H4 (cell line): Measurements from ENCODE around the gene CPED1. TPM values are rescaled to one million over a fixed set of nuclear protein-coding genes. Genes with fewer than 3 reads are reported as not detected.

Experiments
- DNase-seq: peaks from one replicate; pipeline ENCODE4 v3.0.0-alpha.2; 2015; ENCODE audit warnings: low spot score
- total RNA-seq: library from RNA; depleted of rRNA; stranded (reverse); fragments of >200 nt; shearing (Covaris generic); gene quantifications from 2 replicates; pipeline ENCODE4 v1.2.3, GENCODE V29; 2014

Gene CPED1
- total RNA-seq, 1 experiment from 2014 or later, result 26.5 TPM

DNA sequence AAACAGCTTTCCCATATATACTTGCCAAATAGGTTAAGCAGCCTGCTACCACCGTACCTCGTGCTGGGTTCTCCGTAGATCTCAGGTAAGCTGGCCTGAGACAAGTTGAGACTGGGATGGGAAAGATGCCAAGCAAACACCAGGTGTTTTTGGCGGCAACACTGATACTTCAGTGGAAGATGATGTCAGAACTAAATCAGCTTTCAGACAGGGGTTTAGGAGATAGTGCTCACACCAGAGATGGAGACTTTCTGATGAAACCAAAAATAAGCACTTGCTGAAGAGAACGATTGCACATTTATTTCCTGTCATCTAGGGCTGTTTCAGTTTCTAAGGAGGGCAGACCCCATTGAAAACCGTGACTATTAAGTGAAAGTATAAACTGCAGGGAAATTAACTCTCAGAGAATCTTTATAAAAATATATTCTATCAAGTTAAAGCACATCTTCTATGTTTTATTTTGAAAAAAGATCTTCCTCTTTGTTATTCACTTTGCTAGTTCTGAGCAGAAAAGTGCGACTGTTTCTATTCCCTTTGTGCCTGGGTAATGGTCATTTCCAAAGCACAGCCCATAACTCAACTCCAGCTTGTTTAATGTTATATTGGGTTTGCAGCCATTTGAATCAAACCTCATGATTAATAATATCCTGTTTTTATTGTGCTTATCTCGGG lies 149.9 kb downstream of the CPED1 start:
- no peak for DNase-seq

DNA sequence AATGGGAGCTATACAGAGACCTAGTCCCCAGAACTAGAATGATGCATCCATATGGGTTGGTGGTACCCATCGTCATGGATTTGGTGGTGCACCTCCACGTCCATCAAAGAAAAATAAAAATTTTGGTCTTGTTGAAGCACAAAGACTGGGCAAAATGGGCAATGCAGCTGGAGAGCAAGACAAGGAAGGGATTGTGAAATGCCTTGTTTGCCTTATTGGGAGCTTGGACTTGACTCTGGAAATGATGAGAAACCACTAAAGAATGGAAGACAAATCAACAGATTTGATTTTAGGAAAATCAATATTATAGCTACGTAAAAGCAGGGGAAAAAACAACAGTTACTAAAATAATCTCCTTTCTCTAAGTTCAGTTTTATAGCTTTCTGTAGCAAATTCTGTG lies 150.9 kb downstream of the CPED1 start:
- no peak for DNase-seq

DNA sequence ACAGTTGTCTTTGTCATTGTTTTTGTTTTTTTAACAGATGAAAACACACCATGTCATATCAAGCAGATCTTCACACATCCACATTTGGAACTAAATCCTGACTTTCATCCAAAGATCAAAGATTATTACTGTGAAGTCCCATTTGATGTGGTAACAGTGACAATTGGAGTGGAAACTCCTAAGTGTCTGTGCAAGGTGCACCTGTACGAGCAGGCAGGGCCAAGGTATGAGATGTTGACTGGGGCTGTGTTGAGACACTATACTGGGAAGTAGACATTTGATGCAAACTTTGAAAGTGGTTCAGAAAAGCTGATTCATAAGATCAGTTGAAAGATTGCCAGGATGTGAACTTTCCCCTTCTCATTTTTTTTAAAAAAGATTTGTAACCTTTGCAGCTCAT lies 152.3 kb downstream of the CPED1 start:
- DNase-seq, result no peak

DNA sequence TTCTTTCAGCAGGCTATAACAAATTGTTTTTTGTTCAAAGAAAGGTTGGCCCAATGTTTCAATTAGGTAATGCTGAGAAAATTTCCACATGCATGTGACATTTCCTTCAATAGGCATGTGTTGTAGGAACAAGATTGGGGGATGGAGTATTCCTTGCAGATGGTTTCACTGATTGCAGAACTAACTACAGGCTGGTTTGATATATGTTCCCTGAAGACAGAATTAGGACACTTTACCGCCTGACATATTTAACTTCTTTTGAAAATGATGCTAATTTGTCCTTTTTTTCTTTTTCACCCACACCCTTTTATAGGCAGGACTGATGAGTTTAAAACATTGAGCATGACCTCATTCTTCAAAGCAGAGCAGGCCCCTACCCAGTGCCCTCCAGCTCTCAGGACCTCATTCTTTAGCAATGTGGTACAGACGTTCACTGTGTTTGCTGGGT lies 163.3 kb downstream of the CPED1 start:
- DNase-seq, result no peak

DNA sequence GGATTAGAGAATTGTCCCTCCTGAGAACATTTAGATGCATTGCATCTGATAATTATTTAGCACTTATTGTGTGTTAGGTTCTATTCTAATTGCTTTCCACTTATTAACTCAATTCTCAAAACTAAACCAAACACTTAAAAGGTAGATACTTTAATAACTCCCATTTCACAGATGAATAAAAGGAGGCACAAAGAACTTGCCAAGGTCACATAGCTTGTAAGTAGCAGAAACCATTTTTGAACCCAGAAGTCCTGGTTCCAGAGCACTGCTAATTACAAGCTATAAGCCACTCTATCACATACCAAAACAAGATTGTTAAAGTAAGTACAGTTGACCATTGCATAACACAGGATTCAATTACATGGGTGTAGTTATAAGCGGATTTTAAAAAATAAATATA lies 164.9 kb downstream of the CPED1 start:
- no peak for DNase-seq

DNA sequence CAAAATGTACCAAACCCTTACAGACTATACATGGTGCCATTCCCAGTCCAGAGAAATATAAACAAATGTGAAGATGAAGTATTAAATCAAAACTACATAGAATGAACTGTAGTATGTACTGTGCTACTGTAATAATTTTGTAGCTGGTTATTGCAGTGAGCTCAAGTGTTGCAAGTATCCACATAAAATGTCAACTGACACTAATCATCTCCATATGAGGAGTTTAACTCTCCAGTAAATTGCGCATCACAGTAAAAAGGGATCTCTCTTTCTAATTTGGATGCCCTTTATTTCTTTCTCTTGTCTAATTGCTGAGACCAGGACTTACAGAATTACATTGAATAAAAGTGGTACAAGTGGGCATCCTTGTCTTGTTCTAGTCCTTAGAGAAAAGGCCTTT lies 165.5 kb downstream of the CPED1 start:
- no peak for DNase-seq

DNA sequence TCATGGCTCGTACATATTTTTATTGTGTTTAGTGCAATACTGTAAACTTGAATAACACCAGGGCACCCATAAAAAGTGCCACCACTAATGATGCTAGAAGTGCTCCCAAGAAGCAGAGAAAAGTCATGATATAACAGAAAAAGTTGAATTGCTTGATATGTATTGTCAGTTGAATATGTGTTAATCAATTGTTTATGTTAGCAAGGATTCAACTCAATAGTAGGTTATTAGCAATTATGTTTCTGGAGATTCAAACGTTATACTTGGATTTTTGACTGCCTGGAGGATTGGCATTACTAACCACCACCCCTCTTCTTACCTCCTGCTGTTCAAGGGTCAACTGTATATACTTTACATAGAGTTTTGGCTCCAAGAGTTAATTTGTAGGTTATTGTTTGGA lies 168.3 kb downstream of the CPED1 start:
- no peak for DNase-seq

DNA sequence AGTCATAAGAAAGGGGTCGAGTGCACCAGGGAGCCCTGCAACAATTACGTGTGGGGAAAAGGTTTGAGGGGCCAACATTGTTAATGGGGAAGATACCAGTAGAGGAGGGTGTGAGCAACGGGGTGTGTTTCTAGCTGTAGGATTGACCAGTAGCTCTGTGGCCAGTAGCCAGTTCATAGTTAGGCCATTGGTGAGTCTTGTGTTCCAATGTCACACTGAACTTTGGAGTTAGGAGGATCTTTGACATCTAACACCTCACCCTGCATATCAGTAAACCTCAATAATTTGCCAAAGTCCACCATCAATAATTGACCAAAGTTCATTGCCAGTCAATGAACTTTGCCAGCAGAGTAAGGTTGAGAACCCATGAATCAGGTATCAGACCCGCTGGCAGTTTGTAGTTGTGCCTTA lies 168.8 kb downstream of the CPED1 start:
- DNase-seq, result no peak

DNA sequence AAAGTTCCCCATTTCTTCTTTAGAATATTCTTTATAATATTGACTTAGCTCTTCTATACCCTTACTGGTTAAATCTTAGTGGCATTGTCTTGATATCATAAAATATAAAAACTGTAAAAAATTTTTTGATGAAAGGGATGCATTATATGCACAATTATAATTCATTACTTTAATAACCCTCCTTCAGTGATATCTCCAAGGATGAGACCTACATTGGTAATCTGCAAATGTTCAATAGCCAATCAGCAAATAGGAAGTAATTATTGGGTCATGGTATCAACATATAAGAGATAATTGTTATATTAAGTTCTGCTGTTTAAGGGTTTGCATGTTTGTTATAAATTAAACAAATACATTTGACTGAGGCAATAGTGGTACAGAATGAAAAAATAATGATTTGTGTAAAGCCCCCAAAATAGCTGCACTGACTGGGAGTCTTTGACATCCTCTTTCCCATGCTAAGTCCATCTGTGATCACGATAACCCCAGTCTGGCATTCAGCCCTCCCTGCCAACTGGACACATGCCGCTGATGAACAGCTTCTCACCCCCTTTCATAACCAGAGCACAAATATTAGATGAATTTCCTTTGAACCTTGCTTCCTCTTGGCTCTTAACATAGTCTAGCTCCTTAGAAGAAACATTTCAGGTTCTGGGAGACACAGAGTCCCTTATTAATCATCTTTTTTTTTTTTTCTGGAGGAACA lies 169.5 kb downstream of the CPED1 start:
- no peak for DNase-seq

DNA sequence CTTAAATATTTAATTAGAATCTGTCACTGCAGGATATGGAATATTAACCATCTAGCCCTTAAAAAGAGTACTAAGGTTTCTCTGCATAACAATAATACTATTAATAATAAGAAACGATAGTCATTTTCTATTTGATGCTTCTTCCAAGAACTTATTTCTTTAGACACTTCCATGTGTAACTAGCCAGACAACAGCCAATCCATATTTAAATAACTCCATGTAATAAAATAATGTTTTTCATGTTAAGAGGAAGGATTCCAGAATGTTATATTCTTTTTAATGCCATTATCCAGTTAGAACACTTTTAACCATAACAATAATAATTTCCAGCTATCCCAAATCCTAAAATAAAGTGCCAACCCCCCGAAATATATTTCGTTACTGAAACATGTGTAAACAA lies 170.2 kb downstream of the CPED1 start:
- no peak for DNase-seq

DNA sequence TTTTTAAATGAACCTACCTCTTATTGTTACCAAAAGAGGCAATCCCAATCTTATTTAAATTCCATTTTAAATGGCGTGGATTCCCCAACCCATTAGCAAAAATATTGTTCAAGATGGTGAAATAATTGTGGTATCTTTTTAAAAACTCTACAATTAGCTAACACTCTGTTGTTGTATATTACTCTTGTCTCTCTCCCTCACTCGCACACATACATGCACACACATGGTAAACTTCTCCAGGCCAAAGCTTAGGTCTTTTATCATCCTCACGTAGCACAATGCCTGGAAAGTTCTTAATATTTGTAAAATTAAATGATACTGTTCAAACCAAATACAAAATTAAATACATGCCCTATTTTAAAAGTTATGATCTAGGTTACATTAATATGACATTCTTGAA lies 171.0 kb downstream of the CPED1 start:
- DNase-seq, result no peak

DNA sequence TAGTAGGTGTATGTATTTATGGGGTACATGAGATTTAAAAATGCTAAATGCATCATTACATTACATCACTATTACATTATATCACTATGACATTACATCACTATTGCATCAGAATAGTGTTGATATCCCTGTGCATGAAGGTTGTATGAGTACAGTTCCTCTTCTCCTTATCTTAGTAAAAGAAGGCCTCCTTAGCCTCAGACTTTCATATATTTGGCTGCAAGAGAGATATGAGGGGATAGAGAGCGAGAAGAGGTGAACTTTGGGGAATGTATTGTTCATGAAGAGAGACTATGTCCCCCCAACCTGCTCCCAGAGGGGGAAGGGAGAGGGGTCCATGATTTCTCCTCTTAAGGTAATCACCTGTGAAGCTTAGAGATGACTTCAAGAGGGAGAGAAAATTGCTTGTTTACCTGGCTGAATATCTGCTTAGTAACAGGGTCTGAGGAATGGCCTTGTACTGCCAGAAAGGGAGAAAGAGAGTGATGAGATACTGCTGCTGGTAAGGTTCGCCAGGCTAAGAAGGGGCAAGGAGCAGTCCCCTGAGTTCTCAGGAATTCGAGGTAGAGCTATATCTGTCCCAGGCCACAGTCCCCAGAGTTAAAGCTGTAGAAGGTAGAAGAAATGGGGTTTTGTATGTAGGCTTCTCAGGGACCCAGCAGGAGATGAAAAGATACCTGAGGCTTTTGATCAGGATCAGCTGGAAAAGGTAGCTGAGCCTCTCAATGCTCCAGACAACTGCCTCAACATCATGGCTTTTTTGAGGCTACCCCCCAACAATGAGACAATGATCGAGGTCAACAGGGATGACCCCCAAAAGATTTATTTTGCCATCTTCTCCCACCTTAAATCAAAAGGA lies 171.9 kb downstream of the CPED1 start:
- DNase-seq, result no peak

DNA sequence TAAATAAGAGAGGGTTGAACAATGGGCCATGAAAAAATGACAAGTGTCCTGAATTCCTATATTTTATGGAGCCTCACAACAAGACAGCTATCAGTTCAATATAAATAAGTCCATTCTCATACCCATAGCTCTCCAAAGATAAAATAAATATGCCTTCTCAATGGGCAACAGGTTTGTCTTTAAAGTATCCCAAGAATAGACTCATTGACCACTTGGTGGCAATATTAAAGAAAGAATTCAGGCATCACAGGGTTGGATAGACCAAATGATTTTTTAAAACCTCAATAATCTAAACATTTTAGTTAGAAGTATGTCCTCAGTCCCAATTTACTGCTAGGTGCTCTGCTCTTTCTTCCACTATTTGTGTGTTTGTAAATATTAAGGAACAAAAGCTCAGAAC lies 175.2 kb downstream of the CPED1 start:
- no peak for DNase-seq

DNA sequence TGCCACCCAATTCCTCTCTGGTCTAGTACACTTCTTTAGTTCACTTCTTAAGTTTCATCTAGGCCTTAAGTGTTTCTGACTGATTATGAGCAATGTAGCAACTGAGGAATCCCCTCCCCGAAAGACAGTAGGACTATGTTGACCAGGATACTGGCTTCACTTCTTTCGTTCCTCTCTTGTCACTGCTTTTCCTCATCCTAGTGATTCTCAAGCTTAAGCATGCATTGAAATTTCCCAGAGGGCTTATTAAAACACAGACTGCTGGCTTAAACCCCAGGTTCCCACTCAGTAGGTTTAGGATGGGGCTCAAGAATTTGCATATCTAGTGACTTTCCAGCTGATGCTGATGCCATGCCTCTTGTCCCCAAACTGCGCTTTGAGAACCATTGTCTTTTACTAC lies 175.7 kb downstream of the CPED1 start:
- DNase-seq, result no peak

DNA sequence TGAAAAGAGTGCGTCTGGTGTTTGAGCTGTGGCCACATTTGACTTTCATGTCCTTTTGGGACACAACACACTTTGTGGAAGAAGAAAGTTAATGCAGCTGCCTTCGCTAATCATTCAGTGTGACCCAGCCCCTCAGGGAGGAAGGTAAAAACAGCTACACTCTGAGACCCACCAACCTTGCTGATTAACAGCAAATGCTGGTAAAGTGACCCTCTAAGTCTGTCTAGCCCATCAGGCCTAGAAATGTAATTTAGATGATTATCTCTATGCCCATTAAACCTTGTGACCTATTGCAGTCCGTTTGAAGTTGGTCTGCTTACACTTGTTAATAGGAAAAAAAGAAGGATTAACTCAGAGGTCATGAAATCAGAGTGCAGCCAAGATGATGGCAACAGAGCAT lies 178.4 kb downstream of the CPED1 start:
- no peak for DNase-seq

DNA sequence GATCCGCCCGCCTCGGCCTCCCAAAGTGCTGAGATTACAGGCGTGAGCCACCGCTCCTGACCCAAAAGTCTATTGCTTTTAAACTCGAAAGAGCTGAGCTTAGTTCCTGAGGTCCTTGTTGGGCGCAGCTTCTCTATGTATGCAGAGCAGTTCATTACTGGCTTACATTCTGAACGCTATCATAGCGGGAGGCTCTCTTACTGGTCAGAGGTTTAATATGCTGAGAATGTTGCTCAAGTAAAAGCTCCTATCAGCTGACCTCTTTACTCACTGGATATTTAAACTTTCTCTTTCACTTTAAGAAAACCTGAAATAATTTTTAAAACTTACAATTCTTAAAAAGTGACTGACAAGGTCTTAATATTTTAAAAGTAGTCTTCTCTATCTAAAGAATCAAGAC lies 179.5 kb downstream of the CPED1 start:
- DNase-seq, result no peak

DNA sequence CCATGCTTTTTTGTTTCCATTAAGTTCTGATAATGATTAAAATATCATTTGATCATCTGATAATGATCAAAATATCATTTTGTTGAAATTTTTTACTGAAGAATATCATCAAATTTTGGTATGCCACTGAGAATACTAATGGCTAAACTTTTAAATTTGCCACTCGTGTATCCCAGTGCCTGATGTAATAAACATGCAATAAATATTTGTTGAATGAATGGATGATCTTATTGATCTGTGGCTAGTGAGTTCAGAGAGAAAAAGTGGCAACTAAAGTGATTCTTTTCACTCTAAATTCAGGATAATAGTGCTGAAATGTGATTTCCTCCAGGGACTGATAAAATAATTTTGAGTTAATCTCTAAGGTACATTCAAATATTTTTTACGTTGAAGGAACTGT lies 181.0 kb downstream of the CPED1 start:
- no peak for DNase-seq

DNA sequence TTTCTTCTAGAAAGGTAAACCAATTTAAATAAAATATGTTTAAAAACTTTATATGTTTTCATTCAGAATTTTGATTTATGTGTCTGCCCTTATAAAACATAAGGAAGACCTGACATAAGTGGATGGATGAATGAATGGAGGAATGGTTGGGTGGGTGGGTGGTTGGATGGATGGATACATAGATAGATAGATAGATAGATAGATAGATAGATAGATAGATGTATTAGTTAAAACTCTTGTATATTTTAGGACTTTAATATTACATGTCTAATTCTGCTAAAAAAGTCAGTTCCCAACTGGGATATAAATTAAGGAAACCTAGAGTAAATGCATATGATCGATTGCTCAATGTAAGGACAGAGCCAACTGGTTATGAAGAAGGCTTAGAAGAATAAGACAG lies 184.0 kb downstream of the CPED1 start:
- DNase-seq, result no peak

DNA sequence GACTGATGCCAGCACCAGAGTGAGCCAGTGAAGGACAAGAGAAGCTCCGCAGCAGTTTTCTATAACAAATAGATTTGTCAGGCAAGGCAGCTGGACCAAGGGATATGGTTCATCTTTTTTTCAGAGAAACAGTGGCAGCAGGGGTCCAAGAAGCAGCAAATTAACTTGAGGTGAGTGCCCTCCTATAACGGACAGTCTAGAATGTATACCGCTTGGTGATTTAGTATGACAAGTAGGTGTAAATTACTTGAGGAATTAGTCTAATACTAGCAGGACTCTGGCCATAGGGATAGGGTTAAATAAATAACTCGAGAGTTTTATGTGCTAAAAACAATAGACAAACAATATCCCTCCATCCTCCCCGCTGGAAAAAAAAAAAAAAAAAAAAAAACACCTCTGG lies 187.3 kb downstream of the CPED1 start:
- DNase-seq, result no peak

DNA sequence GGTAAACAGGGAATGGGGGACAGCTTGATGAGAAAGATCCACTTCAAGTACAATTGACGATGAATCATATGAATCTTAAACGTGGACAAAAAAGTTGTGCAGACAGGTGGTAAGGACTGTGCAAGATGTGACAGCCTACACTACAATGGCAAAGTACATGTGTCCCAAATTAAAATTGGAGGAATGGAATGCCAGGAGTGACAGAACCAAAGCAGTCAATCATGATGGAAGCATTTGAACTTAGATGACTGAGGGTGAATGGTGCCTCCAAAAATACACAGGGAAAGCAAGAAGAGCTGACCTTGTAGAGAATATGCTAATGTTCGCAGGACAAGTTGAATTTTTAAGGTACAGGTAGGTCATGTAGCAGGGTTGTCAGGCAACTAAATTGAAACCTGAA lies 189.9 kb downstream of the CPED1 start:
- no peak for DNase-seq

DNA sequence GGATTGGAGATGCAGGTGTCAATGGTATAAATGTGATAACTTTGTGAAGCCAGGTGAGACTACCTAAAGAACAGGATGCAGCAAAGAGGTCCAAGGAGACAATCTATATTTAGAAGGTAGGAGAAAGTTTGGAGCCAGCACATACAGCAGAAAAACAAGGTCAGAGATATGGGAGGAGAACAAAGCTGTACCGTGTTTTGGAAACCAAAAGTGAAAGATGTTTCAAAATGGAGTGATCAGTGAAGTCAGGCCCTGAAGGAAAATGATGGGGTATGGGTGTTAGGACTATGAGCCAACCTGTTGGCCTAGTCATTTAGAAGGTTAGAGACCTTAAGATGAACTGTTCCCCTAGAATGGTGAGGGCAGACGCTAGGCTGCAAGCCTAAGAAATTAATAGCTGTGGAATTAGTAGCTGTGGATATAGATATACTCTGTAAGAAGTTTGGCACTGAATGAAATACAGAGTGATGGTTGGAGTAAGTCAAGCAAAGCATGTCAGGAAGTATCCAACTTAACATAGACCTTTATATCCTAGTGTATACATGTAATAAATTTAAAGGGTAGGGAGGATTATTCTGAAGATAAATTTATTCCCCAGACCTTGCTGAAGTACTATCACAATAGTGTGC lies 190.5 kb downstream of the CPED1 start:
- no peak for DNase-seq

DNA sequence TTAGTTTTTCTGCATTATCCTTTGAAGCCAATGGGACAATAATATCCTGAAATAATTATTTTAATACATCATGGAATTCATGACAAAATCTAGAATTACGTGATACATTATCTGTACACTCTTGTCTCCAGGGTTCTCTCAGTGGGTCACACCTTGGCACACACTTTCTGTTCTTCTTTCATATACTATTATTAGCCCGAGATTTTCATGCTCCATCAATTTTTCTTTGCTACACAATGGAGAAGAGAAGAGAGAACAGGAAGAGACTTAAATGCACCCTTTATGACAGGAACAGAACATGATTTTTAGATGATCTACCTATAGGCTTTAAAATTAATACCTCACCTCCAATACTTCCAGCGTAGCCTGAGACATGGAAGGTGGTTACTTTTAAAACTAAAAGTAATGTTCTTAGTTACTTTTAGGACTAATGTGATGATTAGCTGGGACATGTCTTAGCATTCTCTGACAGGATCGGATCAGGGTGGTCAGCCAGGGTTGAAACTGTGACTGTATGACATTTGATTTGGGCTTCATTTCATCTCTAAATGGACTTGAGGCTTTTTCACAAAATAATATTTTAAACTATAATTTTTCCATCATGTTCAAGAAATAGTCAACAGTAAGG lies 192.0 kb downstream of the CPED1 start:
- no peak for DNase-seq
